ENCODE data around the gene ANKRD65.
"Not testable (repeated sequence)": the region's sequence is repeated elsewhere in the genome, so short reads cannot be mapped to it uniquely, and the experiment has no call there.

The ANKRD65 gene

GRCh38 chr1:1430114-1430982 is 9.3 kb upstream of the ANKRD65 start:
- DNase-seq (ENCODE audit: extremely low read depth, low read depth): no peak
- TF ChIP-seq CTCF (IDR thresholded peaks at IDR 0.05; ENCODE audit: low read depth, low read length, missing control alignments): no peak
- no peak overlapping the region for H3K4me3 ChIP-seq (replicated peaks; ENCODE audit: low read depth, low read length)

GRCh38 chr1:1429671-1430073 is 8.6 kb upstream of the ANKRD65 start:
- H3K4me3 ChIP-seq (replicated peaks; ENCODE audit: low read depth, low read length): no peak overlapping the region
- no peak for DNase-seq (ENCODE audit: extremely low read depth, low read depth)
- TF ChIP-seq CTCF (IDR thresholded peaks at IDR 0.05; ENCODE audit: low read depth, low read length, missing control alignments): no peak

GRCh38 chr1:1428967-1429366 is 7.9 kb upstream of the ANKRD65 start:
- DNase-seq (ENCODE audit: extremely low read depth, low read depth); H3K4me3 ChIP-seq (replicated peaks; ENCODE audit: low read depth, low read length): not testable (repeated sequence)

GRCh38 chr1:1428174-1428573 is 7.1 kb upstream of the ANKRD65 start:
- no peak for DNase-seq (ENCODE audit: extremely low read depth, low read depth)
- TF ChIP-seq CTCF (IDR thresholded peaks at IDR 0.05; ENCODE audit: low read depth, low read length, missing control alignments): no peak
- H3K4me3 ChIP-seq (replicated peaks; ENCODE audit: low read depth, low read length): no peak overlapping the region

- DNase-seq (ENCODE audit: extremely low read depth, low read depth): no peak
- no peak overlapping the region for H3K4me3 ChIP-seq (replicated peaks; ENCODE audit: low read depth, low read length)
- no peak for TF ChIP-seq CTCF (IDR thresholded peaks at IDR 0.05; ENCODE audit: low read depth, low read length, missing control alignments)
Measured at GRCh38 chr1:1427820-1428148, 6.7 kb upstream of the ANKRD65 start.

GRCh38 chr1:1427106-1427819 is 6.2 kb upstream of the ANKRD65 start:
- DNase-seq (ENCODE audit: extremely low read depth, low read depth): no peak
- TF ChIP-seq CTCF (IDR thresholded peaks at IDR 0.05; ENCODE audit: low read depth, low read length, missing control alignments): no peak
- no peak overlapping the region for H3K4me3 ChIP-seq (replicated peaks; ENCODE audit: low read depth, low read length)

GRCh38 chr1:1426496-1427105 is 5.5 kb upstream of the ANKRD65 start:
- H3K4me3 ChIP-seq (replicated peaks; ENCODE audit: low read depth, low read length): no peak overlapping the region
- no peak for DNase-seq (ENCODE audit: extremely low read depth, low read depth)
- TF ChIP-seq CTCF (IDR thresholded peaks at IDR 0.05; ENCODE audit: low read depth, low read length, missing control alignments): no peak

Measured in HFF-Myc (cell line).